KG1 (cell line): Measurements from ENCODE around the gene MAPK9.

Source experiments
- DNase-seq: peaks from one replicate; lab custom pipeline; 2025; lab: John Stamatoyannopoulos, UW

Gene MAPK9

GRCh38 chr5:180294913-180295555 lies 3.2 kb upstream of the MAPK9 start:
- DNase-seq, result no peak

GRCh38 chr5:180294411-180294810 lies 2.5 kb upstream of the MAPK9 start:
- DNase-seq, result no peak

- DNase-seq, result no peak
Observed at GRCh38 chr5:180291234-180291940, 496 bp downstream of the MAPK9 start.

GRCh38 chr5:180290568-180291233 lies 1.2 kb downstream of the MAPK9 start:
- no peak for DNase-seq

- DNase-seq, result no peak
Observed at GRCh38 chr5:180289966-180290365, 1.9 kb downstream of the MAPK9 start.

GRCh38 chr5:180289433-180289832 lies 2.5 kb downstream of the MAPK9 start:
- no peak for DNase-seq

- DNase-seq, result no peak
Observed at GRCh38 chr5:180287868-180288267, 4.0 kb downstream of the MAPK9 start.

GRCh38 chr5:180287404-180287803 lies 4.5 kb downstream of the MAPK9 start:
- no peak for DNase-seq

- DNase-seq, result no peak
Observed at GRCh38 chr5:180284149-180284548, 7.7 kb downstream of the MAPK9 start.

GRCh38 chr5:180283026-180283615 lies 8.8 kb downstream of the MAPK9 start:
- DNase-seq, result no peak

GRCh38 chr5:180282281-180282680 lies 9.6 kb downstream of the MAPK9 start:
- no peak for DNase-seq

- no peak for DNase-seq
Observed at GRCh38 chr5:180281706-180282105, 10.2 kb downstream of the MAPK9 start.

- DNase-seq, result no peak
Observed at GRCh38 chr5:180274695-180275094, 17.2 kb downstream of the MAPK9 start.

GRCh38 chr5:180271221-180271620 lies 20.7 kb downstream of the MAPK9 start:
- no peak for DNase-seq

- DNase-seq, result no peak
Observed at GRCh38 chr5:180259260-180259611, 32.6 kb downstream of the MAPK9 start.

GRCh38 chr5:180253036-180253824 lies 38.7 kb downstream of the MAPK9 start:
- DNase-seq, result no peak

- no peak for DNase-seq
Observed at GRCh38 chr5:180251887-180252286, 40.0 kb downstream of the MAPK9 start.

- no peak for DNase-seq
Observed at GRCh38 chr5:180251141-180251540, 40.7 kb downstream of the MAPK9 start.

- no peak for DNase-seq
Observed at GRCh38 chr5:180250329-180250728, 41.6 kb downstream of the MAPK9 start.

GRCh38 chr5:180241600-180241999 lies 50.3 kb downstream of the MAPK9 start:
- DNase-seq, result no peak

- no peak for DNase-seq
Observed at GRCh38 chr5:180238631-180239030, 53.3 kb downstream of the MAPK9 start.

GRCh38 chr5:180235846-180236245 lies 56.0 kb downstream of the MAPK9 start:
- DNase-seq, result no peak
